Thyroid gland (tissue), 4 donors: Measurements from ENCODE around the gene DLX6. TPM values are rescaled to one million over a fixed set of nuclear protein-coding genes. Genes with fewer than 3 reads are reported as not detected.

ENCODE experiments used
- DNase-seq, 2 donors: peaks; one replicate each; pipeline ENCODE4 v3.0.0-alpha.2; 2019
- H3K27ac ChIP-seq, 3 donors: fragments of 200-600 bp; sonication (generic); 1 replicate in 2 of 3; 2 replicates in 1 of 3; pipeline ENCODE4 v1.5.1; 2016 to 2019; ENCODE audit warnings: mild to moderate bottlenecking in 1 of 3, moderate library complexity in 1 of 3
- H3K27me3 ChIP-seq: fragments of 200-600 bp; sonication (generic); one replicate; pipeline ENCODE4 v1.5.1; 2019
- H3K36me3 ChIP-seq, 2 donors: fragments of 200-600 bp; sonication (generic); one replicate each; pipeline ENCODE4 v1.5.1; 2016 to 2019
- H3K4me1 ChIP-seq, 2 donors: fragments of 200-600 bp; sonication (generic); one replicate each; pipeline ENCODE4 v1.5.1; 2017 to 2019
- H3K4me3 ChIP-seq, 3 donors: fragments of 200-600 bp; sonication (generic); replicated peaks in 1 of 3; 1 replicate in 2 of 3; 2 replicates in 1 of 3; pipeline ENCODE4 v1.5.1; 2016; ENCODE audit warnings: mild to moderate bottlenecking in 1 of 3
- H3K9me3 ChIP-seq: fragments of 200-600 bp; sonication (generic); one replicate; pipeline ENCODE4 v1.5.1; 2017
- CTCF ChIP-seq, 6 experiments: fragments of 200-600 bp in 3 of 6; fragments of 450-650 bp in 3 of 6; sonication (generic) in 3 of 6; IDR thresholded peaks; one replicate each; pipeline ENCODE4 v1.5.1; 2016 to 2019; ENCODE audit warnings: antibody characterized with exemption in 6 of 6, mild to moderate bottlenecking in 2 of 6, inconsistent platforms in 1 of 6, moderate library complexity in 1 of 6
- POLR2A ChIP-seq, 2 donors: fragments of 450-650 bp; IDR thresholded peaks; one replicate each; pipeline ENCODE4 v1.6.1; 2017; ENCODE audit warnings: antibody characterized with exemption in 2 of 2, mild to moderate bottlenecking in 2 of 2, moderate library complexity in 1 of 2
- WGBS, 2 donors: methylation state at CpG; one replicate each; pipeline ENCODE4 v1.1.5; 2017; 5-methylcytosine and 5-hydroxymethylcytosine counted together
- intact Hi-C: fragments of 100-400 bp; cut with DNase I; formaldehyde crosslinking; loops from one replicate; pipeline ENCODE4 v1.15.1; 2023
- total RNA-seq, 4 donors: library from RNA; depleted of rRNA; stranded (reverse); fragments of >200 nt; gene quantifications; one replicate each; pipeline ENCODE4 v1.2.3, GENCODE V29; 2016

DLX6 gene
- total RNA-seq, 4 donors from 2014 or later = 0.81 TPM; not detected in 3

GRCh38 chr7:97017192-97018125 lies 12.1 kb downstream of the DLX6 start:
- no peak overlapping the region for H3K27ac ChIP-seq
- H3K27me3 ChIP-seq = peaks cover 36% of the 10 kb centered on the region
- no peaks in the 10 kb centered on the region for H3K36me3 ChIP-seq
- H3K4me3 ChIP-seq = no peak overlapping the region
- H3K9me3 ChIP-seq = no peaks in the 10 kb centered on the region
- peaks cover 12 to 33% of the 10 kb centered on the region in 2 donors for H3K4me1 ChIP-seq
- 9 to 17% methylated on average over 26 to 37 of the region's 37 CpGs for WGBS, 2 donors
- DNase-seq = no peak
- intact Hi-C loops = no loop called here
- TF ChIP-seq CTCF (IDR thresholded peaks at IDR 0.05) (no peak), POLR2A (IDR thresholded peaks at IDR 0.05) (no peak)

- 3 to 21% methylated on average over 22 of the region's 22 CpGs for WGBS, 2 donors
- Histone ChIP-seq H3K36me3 (no peaks in the 10 kb centered on the region), H3K9me3 (no peaks in the 10 kb centered on the region), H3K4me3 (no peak overlapping the region), H3K27ac (no peak overlapping the region), H3K4me1 (peaks cover 12 to 36% of the 10 kb centered on the region in 2 donors), H3K27me3 (peaks cover 38% of the 10 kb centered on the region)
- intact Hi-C loops = no loop called here
- DNase-seq = no peak
- TF ChIP-seq CTCF (IDR thresholded peaks at IDR 0.05) = no peak
- no peak for TF ChIP-seq POLR2A (IDR thresholded peaks at IDR 0.05)
Measured at GRCh38 chr7:97018126-97018601, 12.8 kb downstream of the DLX6 start.

GRCh38 chr7:97018791-97019531 lies 13.6 kb downstream of the DLX6 start:
- H3K4me1 ChIP-seq = peaks cover 12 to 36% of the 10 kb centered on the region in 2 donors
- H3K27me3 ChIP-seq = peaks cover 44% of the 10 kb centered on the region
- H3K36me3 ChIP-seq = no peaks in the 10 kb centered on the region
- no peak for TF ChIP-seq POLR2A (IDR thresholded peaks at IDR 0.05)
- no peak for TF ChIP-seq CTCF (IDR thresholded peaks at IDR 0.05)
- 25 to 34% methylated on average over 18 to 19 of the region's 19 CpGs for WGBS, 2 donors
- H3K4me3 ChIP-seq = no peak overlapping the region
- no peak for DNase-seq
- no peak overlapping the region for H3K27ac ChIP-seq
- no peaks in the 10 kb centered on the region for H3K9me3 ChIP-seq
- intact Hi-C loops = no loop called here

GRCh38 chr7:97019710-97020225 lies 14.4 kb downstream of the DLX6 start:
- 33 to 43% methylated on average over 5 of the region's 5 CpGs for WGBS, 2 donors
- intact Hi-C loops = no loop called here
- H3K4me1 ChIP-seq = peaks cover 17 to 45% of the 10 kb centered on the region in 2 donors

More at GRCh38 chr7:97019710-97020225, 14.4 kb downstream of the DLX6 start:
- Histone ChIP-seq H3K9me3 (no peaks in the 10 kb centered on the region), H3K36me3 (no peaks in the 10 kb centered on the region), H3K4me3 (no peak overlapping the region), H3K27me3 (peaks cover 46% of the 10 kb centered on the region), H3K27ac (no peak overlapping the region)
- TF ChIP-seq CTCF (IDR thresholded peaks at IDR 0.05) = no peak
- no peak for TF ChIP-seq POLR2A (IDR thresholded peaks at IDR 0.05)
- DNase-seq = no peak
